ENCODE results near the gene CNTNAP2. TPM values are rescaled to one million over a fixed set of nuclear protein-coding genes. Genes with fewer than 3 reads are reported as not detected.

The CNTNAP2 gene
- total and polyA plus RNA-seq, 4 donors, result 0.14 to 2.3 (median 1.1) TPM

GRCh38 chr7:148371280-148371937 lies 2254.8 kb downstream of the CNTNAP2 start:
- Histone ChIP-seq H3K4me1 (ENCODE audit: control insufficient read depth in 4 of 4, insufficient read depth in 4 of 4, low read length in 3 of 4) (no peaks in the 10 kb centered on the region), H3K9ac (ENCODE audit: low read depth in 1 of 2, low read length in 2 of 2) (no peak overlapping the region), H3K36me3 (ENCODE audit: control insufficient read depth in 4 of 4, insufficient read depth in 3 of 4, low read depth in 1 of 4, low read length in 3 of 4) (no peaks in the 10 kb centered on the region), H3K4me3 (ENCODE audit: low read depth in 1 of 3, low read length in 3 of 3) (no peak overlapping the region), H3K27me3 (ENCODE audit: control insufficient read depth in 4 of 4, insufficient read depth in 4 of 4, low read length in 3 of 4) (no peaks in the 10 kb centered on the region), H3K27ac (ENCODE audit: low read depth in 1 of 2, low read length in 2 of 2) (no peak overlapping the region), H3K9me3 (ENCODE audit: control insufficient read depth in 4 of 4, low read length in 3 of 4) (no peaks in the 10 kb centered on the region)
- DNase-seq (ENCODE audit: low spot score), result no peak
- TF ChIP-seq, protein P1, sequence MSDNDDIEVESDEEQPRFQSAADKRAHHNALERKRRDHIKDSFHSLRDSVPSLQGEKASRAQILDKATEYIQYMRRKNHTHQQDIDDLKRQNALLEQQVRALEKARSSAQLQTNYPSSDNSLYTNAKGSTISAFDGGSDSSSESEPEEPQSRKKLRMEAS (IDR thresholded peaks at IDR 0.05), result no peak
- no peak for TF ChIP-seq FOXA1 (IDR thresholded peaks at IDR 0.05)
- 95% methylated on average over 11 of the region's 11 CpGs for WGBS

- no peak overlapping the region for H3K9ac ChIP-seq (ENCODE audit: low read depth in 1 of 2, low read length in 2 of 2)
- no peak overlapping the region for H3K27ac ChIP-seq (ENCODE audit: low read depth in 1 of 2, low read length in 2 of 2)
- H3K4me1 ChIP-seq (ENCODE audit: control insufficient read depth in 4 of 4, insufficient read depth in 4 of 4, low read length in 3 of 4), result no peaks in the 10 kb centered on the region
- no peaks in the 10 kb centered on the region for H3K9me3 ChIP-seq (ENCODE audit: control insufficient read depth in 4 of 4, low read length in 3 of 4)
- no peak for DNase-seq (ENCODE audit: low spot score)
- no peak overlapping the region for H3K4me3 ChIP-seq (ENCODE audit: low read depth in 1 of 3, low read length in 3 of 3)
- TF ChIP-seq, protein P2, sequence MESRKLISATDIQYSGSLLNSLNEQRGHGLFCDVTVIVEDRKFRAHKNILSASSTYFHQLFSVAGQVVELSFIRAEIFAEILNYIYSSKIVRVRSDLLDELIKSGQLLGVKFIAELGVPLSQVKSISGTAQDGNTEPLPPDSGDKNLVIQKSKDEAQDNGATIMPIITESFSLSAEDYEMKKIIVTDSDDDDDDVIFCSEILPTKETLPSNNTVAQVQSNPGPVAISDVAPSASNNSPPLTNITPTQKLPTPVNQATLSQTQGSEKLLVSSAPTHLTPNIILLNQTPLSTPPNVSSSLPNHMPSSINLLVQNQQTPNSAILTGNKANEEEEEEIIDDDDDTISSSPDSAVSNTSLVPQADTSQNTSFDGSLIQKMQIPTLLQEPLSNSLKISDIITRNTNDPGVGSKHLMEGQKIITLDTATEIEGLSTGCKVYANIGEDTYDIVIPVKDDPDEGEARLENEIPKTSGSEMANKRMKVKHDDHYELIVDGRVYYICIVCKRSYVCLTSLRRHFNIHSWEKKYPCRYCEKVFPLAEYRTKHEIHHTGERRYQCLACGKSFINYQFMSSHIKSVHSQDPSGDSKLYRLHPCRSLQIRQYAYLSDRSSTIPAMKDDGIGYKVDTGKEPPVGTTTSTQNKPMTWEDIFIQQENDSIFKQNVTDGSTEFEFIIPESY (IDR thresholded peaks at IDR 0.05), result no peak
- no peak for TF ChIP-seq REST (IDR thresholded peaks at IDR 0.05)
- WGBS, result 90% methylated on average over 7 of the region's 7 CpGs
- no peaks in the 10 kb centered on the region for H3K36me3 ChIP-seq (ENCODE audit: control insufficient read depth in 4 of 4, insufficient read depth in 3 of 4, low read depth in 1 of 4, low read length in 3 of 4)
- H3K27me3 ChIP-seq (ENCODE audit: control insufficient read depth in 4 of 4, insufficient read depth in 4 of 4, low read length in 3 of 4), result no peaks in the 10 kb centered on the region
Observed at GRCh38 chr7:148374396-148375259, 2258.0 kb downstream of the CNTNAP2 start.

- H3K4me1 ChIP-seq (ENCODE audit: control insufficient read depth in 4 of 4, insufficient read depth in 4 of 4, low read length in 3 of 4), result peaks cover 0 to 4% (median 2%) of the 10 kb centered on the region in 4 donors
- WGBS, result 85% methylated on average over 9 of the region's 9 CpGs
Observed at GRCh38 chr7:148379677-148380076, 2263.1 kb downstream of the CNTNAP2 start.

More at GRCh38 chr7:148379677-148380076, 2263.1 kb downstream of the CNTNAP2 start:
- Histone ChIP-seq H3K9me3 (ENCODE audit: control insufficient read depth in 4 of 4, low read length in 3 of 4) (no peaks in the 10 kb centered on the region), H3K9ac (ENCODE audit: low read depth in 1 of 2, low read length in 2 of 2) (no peak overlapping the region), H3K36me3 (ENCODE audit: control insufficient read depth in 4 of 4, insufficient read depth in 3 of 4, low read depth in 1 of 4, low read length in 3 of 4) (no peaks in the 10 kb centered on the region), H3K27ac (ENCODE audit: low read depth in 1 of 2, low read length in 2 of 2) (no peak overlapping the region), H3K4me3 (ENCODE audit: low read depth in 1 of 3, low read length in 3 of 3) (no peak overlapping the region), H3K27me3 (ENCODE audit: control insufficient read depth in 4 of 4, insufficient read depth in 4 of 4, low read length in 3 of 4) (no peaks in the 10 kb centered on the region)
- no peak for DNase-seq (ENCODE audit: low spot score)
- TF ChIP-seq HNF4A (conservative IDR thresholded peaks at IDR 0.05) (no peak), SP1 (IDR thresholded peaks at IDR 0.05) (no peak), TAF1 (conservative IDR thresholded peaks at IDR 0.05) (no peak), YY1 (IDR thresholded peaks at IDR 0.05) (no peak)
